Measurements from ENCODE around the gene SLC9C2.
"Not testable (repeated sequence)": the region's sequence is repeated elsewhere in the genome, so short reads cannot be mapped to it uniquely, and the experiment has no call there.

The SLC9C2 gene

GRCh38 chr1:173529106-173529505, 73.8 kb downstream of the SLC9C2 start:
- DNase-seq: no peak

DNA sequence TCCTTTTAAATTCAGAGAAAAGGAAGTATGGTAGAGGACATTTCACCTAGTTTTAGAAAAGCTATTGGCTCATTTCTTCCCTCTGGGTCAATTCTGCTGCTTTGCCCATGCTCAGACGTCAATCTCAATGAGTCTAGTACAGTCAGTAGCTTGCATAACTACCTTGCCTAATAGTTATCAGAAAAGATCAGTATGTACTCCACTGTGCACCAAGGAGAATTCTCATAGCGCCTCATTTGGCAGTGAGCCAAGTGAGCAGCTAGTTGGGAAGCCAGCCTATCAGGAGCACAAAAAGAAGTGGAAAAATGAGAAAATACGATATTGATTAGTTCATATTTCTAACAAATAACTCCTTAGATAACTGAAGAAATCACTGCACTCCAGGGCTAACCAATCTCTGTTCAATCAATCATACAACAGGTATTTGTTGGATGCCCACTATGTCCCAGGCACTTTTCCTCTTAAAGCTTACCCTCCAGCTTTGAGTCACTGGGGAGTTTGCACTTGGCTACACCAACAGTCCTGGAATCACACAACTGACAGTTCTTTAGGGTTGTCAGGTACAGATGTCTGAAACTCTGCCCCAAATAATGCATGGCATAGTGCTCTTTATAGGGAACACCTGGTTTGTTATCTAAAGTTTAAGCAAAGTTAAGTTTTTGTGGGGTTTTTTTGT, 75.6 kb downstream of the SLC9C2 start:
- DNase-seq: no peak

DNA sequence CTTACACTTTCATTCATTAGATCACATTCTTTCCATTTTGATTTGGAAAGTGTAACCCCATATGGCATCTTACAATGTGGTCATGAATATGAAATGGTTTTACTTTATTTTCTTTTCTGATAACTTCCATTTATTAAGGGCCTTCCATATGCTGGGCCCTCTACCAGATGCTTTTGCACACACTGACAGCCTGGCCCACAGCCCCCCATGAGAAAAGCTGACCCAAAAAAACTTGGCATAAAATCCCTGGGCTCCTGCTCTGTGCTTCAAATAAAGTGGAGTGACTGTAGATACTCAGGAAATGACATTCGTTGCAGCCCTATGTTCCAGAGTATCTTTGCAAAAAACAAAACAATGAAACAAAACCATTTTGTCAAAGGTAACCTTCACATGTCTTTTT, 76.9 kb downstream of the SLC9C2 start:
- no peak for DNase-seq

- no peak for DNase-seq
Observed at GRCh38 chr1:173523329-173523728, 79.5 kb downstream of the SLC9C2 start.

GRCh38 chr1:173520799-173521198, 82.1 kb downstream of the SLC9C2 start:
- DNase-seq: no peak

- not testable (repeated sequence) for DNase-seq
Observed at GRCh38 chr1:173514503-173514902, 88.4 kb downstream of the SLC9C2 start.

DNA sequence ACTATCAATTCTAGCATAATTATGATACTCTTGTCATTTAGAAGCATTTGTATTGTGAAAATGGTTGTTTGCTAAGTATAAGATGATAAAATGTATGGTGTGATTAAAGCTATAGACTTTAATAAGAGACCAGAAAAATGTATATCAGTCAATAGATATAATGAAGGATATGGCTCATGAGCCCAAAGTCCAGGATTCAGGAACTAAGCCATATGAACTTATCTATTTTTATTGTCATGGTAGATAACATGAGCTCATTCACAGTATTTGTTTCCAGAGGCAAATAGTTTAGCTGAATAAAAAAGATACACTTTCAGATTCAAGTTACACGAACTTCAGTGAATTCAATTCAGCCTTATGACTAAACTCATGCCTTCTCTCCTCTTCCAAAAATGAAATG, 93.1 kb downstream of the SLC9C2 start:
- no peak for DNase-seq

DNA sequence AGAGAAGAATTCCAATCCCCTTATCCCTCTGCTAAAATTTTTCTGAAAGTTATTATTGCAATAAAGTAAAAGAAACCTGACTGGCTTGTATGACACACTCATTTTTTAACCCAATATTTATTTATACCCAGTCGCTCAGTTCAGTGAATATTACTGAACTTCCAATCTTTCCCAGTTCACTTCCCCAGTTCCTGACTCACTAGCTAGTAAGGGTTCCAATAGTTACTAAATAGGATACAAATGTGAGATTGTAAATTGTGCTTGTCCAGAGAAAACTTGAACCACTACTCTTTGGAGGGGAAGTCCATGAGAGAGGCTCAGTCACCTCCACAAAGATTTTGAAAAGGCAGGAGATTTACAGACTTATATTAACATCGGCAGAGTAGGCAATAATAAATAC, 94.3 kb downstream of the SLC9C2 start:
- no peak for DNase-seq

GRCh38 chr1:173507847-173508209, 95.0 kb downstream of the SLC9C2 start:
- no peak for DNase-seq

GRCh38 chr1:173507205-173507846, 95.5 kb downstream of the SLC9C2 start:
- no peak for DNase-seq

DNA sequence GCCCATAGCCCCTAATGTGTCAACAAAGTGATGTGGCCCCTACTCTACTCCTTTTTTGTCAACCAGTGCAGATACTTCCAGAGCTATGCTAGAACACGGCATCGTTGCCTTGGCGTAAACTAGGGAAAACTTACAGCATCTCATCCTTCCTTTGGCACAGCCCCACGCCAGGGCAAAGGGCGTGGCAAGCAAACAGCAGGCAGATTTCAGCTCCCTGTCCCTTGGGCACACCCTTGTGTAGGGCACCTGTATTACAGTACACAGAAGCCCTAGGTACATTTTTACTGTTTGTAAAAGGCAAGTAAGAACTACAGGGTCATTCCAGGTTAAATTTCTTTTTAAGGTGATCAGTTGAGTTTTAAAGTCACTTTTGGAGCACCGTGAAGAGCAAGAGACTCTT, 96.4 kb downstream of the SLC9C2 start:
- DNase-seq: no peak

DNA sequence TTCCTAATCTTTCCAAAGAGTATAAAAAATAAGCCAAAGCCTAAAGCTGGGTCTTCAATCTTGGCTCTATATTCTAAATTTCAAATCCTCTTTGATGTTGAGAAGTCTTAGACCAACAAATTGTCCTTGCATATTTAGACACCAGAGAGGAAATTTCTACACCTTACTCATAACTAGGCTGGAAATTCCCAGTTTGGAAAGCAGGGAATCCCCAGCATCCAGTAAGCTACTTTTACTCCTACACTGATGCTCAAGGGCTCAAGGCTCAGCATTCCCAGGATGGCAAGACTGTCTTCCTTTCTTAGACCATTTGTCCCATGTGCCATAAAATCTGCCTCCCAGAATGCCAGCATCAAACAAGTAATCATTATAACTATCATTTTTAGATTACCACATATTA, 97.5 kb downstream of the SLC9C2 start:
- DNase-seq: no peak

- no peak for DNase-seq
Observed at GRCh38 chr1:173504268-173504667, 98.6 kb downstream of the SLC9C2 start.

- no peak for DNase-seq
Observed at GRCh38 chr1:173503391-173503790, 99.5 kb downstream of the SLC9C2 start.

GRCh38 chr1:173502104-173502503, 100.8 kb downstream of the SLC9C2 start:
- no peak for DNase-seq

DNA sequence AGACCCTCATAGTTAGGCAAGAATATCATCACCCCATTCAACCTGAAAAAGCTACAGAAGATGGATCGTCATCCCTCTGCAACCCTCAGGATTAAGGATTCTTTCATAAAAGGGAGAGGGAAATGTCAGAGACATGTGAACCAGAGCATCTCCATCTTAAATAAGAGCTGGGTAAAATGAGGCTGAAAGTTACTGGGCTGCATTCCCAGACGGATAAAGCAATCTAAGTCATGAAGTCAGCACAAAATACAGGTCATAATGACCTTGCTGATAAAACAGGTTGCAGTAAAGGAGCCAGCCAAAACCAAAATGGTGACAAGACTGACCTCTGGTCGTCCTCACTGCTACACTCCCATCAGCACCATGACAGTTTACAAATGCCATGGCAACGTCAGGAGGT, 103.1 kb downstream of the SLC9C2 start:
- no peak for DNase-seq

DNA sequence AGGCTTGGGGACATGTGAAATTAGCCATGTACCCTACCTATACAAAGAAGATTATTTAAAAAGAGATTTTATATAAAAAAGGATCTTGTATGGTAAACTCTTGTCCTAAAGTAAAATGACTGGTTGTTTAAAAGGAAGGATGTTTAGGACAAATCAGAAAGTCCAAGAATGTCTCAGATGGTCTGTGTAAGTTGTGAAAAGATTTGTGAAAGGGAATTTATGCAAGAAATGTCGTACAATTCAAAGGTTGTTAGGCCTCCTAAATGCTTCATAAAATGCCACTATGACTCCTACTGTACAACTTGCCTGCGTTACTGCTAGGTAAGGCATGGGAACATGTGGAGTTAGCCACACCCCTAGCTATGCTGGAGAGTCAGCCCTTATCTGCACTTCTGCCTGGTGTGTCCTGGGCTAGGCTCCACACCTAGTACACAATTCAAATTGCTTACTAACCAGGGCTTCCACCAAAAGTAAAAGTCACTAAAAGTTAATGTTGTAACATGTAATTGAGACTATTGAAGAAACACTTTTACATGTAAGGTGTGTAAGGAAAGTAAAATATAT, 106.0 kb downstream of the SLC9C2 start:
- no peak for DNase-seq

DNA sequence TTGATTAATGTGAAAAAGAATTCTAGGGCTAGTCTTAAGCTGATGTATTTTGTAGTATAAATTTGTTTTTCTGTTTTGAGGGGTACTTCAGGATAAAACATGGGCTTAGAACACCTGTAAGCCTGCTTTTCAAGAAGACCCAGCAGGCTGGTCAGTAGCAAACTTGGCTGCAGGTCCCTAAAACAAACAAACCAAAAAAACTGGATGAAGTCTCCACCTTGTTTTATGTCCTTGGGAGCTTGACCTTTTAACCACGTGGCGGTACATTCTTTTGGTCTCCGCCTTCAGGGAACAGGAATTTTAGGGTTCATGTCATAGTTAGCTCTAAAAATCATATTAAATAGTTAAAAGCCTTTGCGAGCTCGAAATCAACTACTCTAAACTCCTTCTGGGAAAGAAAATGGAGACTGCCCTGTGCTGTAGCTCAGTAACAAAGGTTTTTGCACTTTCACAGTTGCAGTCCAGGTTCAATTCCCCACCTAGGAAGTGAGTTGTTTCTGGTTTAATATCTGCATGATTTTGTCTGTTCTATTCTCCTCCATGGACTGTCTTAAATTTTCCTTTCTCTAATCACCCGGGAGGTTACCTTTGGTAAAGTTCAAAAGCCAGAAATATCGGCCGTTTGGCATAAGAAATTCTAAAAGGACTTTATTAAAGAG, 107.1 kb downstream of the SLC9C2 start:
- DNase-seq: no peak

- DNase-seq: not testable (repeated sequence)
Observed at GRCh38 chr1:173493125-173493524, 109.7 kb downstream of the SLC9C2 start.

DNA sequence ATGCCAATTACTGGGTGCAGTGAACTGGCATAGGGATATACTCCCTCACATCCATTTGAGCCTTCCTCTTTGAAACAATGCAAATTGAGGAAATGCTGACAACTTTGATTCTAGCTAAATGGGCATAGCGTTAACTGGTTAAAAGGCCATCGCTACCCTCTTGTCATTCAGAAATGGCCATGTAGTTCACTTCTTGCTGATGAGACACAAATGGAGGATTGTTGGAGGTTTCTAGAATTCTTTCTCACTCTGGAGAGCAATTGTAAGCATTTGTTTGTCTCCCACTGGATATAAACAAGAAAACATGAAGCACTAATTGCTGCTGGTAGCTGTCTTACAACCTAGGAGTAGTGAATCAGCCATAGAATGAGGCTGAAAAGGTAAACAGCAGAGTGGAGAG, 111.4 kb downstream of the SLC9C2 start:
- DNase-seq: no peak

DNA sequence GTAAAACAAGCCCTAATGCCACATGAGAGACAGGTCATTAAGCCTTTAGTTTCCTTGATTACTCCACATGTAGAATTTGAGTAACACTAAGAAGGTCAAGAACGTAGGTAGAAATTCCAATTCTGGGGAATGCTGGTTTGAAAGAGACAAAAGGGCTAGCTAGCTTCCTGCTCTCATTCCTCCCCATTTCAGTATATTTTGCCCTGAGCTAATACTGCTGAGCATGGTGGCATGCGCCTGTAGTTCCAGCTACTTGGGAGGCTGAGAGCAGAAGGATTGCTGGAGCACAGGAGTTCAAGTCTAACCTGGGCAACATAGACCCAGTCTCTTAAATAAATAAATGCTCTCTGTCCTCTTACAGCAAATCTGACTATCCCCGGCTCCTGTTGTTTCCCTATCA, 112.9 kb downstream of the SLC9C2 start:
- no peak for DNase-seq

DNA sequence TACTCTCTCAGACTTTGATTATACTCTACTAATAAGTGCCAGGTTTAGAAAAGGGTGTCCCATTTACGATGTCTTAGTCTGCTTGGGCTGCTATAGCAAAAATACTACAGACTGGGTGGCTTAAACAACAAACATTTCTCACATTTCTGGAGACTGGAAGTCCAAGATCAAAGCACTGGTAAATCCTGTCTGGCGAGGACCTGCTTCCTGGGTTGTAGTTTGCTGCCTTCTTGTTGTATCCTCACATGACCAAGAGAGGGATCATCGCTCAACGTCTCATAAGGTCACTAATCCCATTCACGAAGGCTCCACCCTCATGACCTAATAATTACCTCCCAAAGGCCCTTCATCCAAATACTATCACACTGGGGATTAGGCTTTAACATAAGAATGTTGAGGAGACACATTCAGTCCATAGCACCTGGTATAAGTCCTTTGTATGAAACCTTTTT, 113.7 kb downstream of the SLC9C2 start:
- DNase-seq: no peak

DNA sequence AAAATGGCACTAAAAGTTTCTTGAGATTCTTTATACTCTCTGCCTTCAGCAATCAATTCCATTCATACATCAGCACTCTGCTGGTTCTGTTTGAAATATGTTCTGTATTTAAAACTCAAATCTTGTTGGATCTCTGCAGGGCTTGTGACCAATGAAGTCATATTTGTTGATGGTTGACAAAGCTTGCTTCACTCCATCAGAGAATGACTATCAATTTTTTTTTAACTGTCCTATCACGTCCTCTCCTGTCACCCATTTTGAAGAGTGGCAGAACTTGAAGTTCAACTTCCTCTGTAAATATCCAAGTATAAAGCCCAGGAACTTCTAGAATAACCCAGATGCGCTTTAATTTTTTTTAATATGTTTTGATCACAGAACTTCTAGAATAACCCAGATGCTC, 114.9 kb downstream of the SLC9C2 start:
- no peak for DNase-seq

GRCh38 chr1:173485401-173485800, 117.5 kb downstream of the SLC9C2 start:
- no peak for DNase-seq
